Measurements from ENCODE around the gene CCDC187. TPM values are rescaled to one million over a fixed set of nuclear protein-coding genes. Genes with fewer than 3 reads are reported as not detected.

Gene CCDC187
- total RNA-seq, 2 donors from 2014 or later = 0.30 to 0.48 TPM

GRCh38 chr9:136295542-136296433 is 8.1 kb downstream of the CCDC187 start:
- no peak for TF ChIP-seq CTCF (IDR thresholded peaks at IDR 0.05)
- Histone ChIP-seq H3K9ac (ENCODE audit: low read depth in 2 of 2, low read length in 2 of 2) (no peak overlapping the region), H3K36me3 (no peaks in the 10 kb centered on the region), H3K4me1 (peaks cover 6% of the 10 kb centered on the region), H3K27ac (no peak overlapping the region), H3K27me3 (no peaks in the 10 kb centered on the region), H3K9me3 (no peaks in the 10 kb centered on the region), H3K4me3 (no peak overlapping the region)
- intact Hi-C loops (cut with DNase I) = no loop called here
- DNase-seq = no peak

- Histone ChIP-seq H3K4me3 (no peak overlapping the region), H3K36me3 (no peaks in the 10 kb centered on the region), H3K4me1 (peaks cover 6% of the 10 kb centered on the region), H3K9me3 (no peaks in the 10 kb centered on the region), H3K27ac (no peak overlapping the region), H3K27me3 (no peaks in the 10 kb centered on the region), H3K9ac (ENCODE audit: low read depth in 2 of 2, low read length in 2 of 2) (no peak overlapping the region)
- DNase-seq = no peak
- intact Hi-C loops (cut with DNase I) = no loop called here
- TF ChIP-seq CTCF (IDR thresholded peaks at IDR 0.05) = no peak
Observed at GRCh38 chr9:136295055-136295454, 8.8 kb downstream of the CCDC187 start.

GRCh38 chr9:136294437-136294836 is 9.5 kb downstream of the CCDC187 start:
- intact Hi-C loops (cut with DNase I) = no loop called here
- Histone ChIP-seq H3K36me3 (no peaks in the 10 kb centered on the region), H3K4me3 (no peak overlapping the region), H3K9ac (ENCODE audit: low read depth in 2 of 2, low read length in 2 of 2) (no peak overlapping the region), H3K27ac (no peak overlapping the region), H3K9me3 (no peaks in the 10 kb centered on the region), H3K4me1 (peaks cover 6% of the 10 kb centered on the region), H3K27me3 (no peaks in the 10 kb centered on the region)
- TF ChIP-seq CTCF (IDR thresholded peaks at IDR 0.05) = no peak
- DNase-seq = no peak

GRCh38 chr9:136293476-136294077 is 10.3 kb downstream of the CCDC187 start:
- H3K4me1 ChIP-seq = peaks cover 6% of the 10 kb centered on the region
- no peaks in the 10 kb centered on the region for H3K27me3 ChIP-seq
- H3K27ac ChIP-seq = no peak overlapping the region
- no peak for DNase-seq
- no peaks in the 10 kb centered on the region for H3K9me3 ChIP-seq
- H3K9ac ChIP-seq (ENCODE audit: low read depth in 2 of 2, low read length in 2 of 2) = no peak overlapping the region
- no peaks in the 10 kb centered on the region for H3K36me3 ChIP-seq
- no peak for TF ChIP-seq CTCF (IDR thresholded peaks at IDR 0.05)
- no peak overlapping the region for H3K4me3 ChIP-seq
- intact Hi-C loops (cut with DNase I) = no loop called here

GRCh38 chr9:136292591-136293448 is 11.1 kb downstream of the CCDC187 start:
- DNase-seq = no peak
- Histone ChIP-seq H3K9me3 (no peaks in the 10 kb centered on the region), H3K27me3 (no peaks in the 10 kb centered on the region), H3K36me3 (no peaks in the 10 kb centered on the region), H3K4me3 (no peak overlapping the region), H3K27ac (no peak overlapping the region), H3K9ac (ENCODE audit: low read depth in 2 of 2, low read length in 2 of 2) (no peak overlapping the region), H3K4me1 (peaks cover 6% of the 10 kb centered on the region)
- intact Hi-C loops (cut with DNase I) = no loop called here
- TF ChIP-seq CTCF (IDR thresholded peaks at IDR 0.05) = no peak

Measured in colonic mucosa (tissue), 4 donors.